ENCODE measurements around the gene MCU. TPM values are rescaled to one million over a fixed set of nuclear protein-coding genes. Genes with fewer than 3 reads are reported as not detected.
"Not testable (repeated sequence)": the region's sequence is repeated elsewhere in the genome, so short reads cannot be mapped to it uniquely, and the experiment has no call there.

Gene MCU
- total and polyA plus RNA-seq, 2 donors, result 14.7 TPM

DNA sequence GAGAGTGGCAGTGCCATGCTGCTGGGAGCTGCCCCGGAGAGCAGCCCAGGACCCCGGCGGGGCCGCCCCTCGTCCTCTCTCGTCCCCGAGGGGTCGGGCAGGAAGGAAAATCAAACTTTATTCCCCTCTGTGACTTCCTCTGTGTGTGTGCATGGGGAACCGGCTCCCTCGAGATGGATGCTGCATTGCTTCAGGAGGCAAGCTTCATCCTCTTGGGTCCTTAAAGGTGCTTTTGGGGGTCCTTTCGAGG, 726 bp downstream of the MCU start:
- Histone ChIP-seq H3K27ac (ENCODE audit: low read depth in 1 of 2, low read length in 1 of 2) (peak overlapping the region in 1 of 2 donors; percentile 55), H3K4me3 (ENCODE audit: low read length in 2 of 2) (peak overlapping the region; percentile 75 to 92), H3K9me3 (ENCODE audit: control insufficient read depth in 2 of 2, insufficient read depth in 1 of 2, low read length in 1 of 2) (no peaks in the 10 kb centered on the region), H3K36me3 (ENCODE audit: control insufficient read depth in 2 of 2, insufficient read depth in 2 of 2, low read length in 1 of 2) (no peaks in the 10 kb centered on the region), H3K4me1 (ENCODE audit: control insufficient read depth in 2 of 2, insufficient read depth in 2 of 2, low read length in 2 of 2) (peaks cover 8 to 9% of the 10 kb centered on the region in 2 donors), H3K27me3 (ENCODE audit: control insufficient read depth in 2 of 2, insufficient read depth in 1 of 2, low read length in 1 of 2) (peaks cover 0 to 3% of the 10 kb centered on the region in 2 donors)
- under 1% methylated on average over 11 of the region's 11 CpGs for WGBS
- peak in 2 of 9 donors; percentile 45 to 68 for DNase-seq (ENCODE audit: low read depth in 6 of 9, low spot score in 9 of 9)

GRCh38 chr10:72692994-72693781, 1.2 kb downstream of the MCU start:
- Histone ChIP-seq H3K27ac (ENCODE audit: low read depth in 1 of 2, low read length in 1 of 2) (no peak overlapping the region), H3K36me3 (ENCODE audit: control insufficient read depth in 2 of 2, insufficient read depth in 2 of 2, low read length in 1 of 2) (no peaks in the 10 kb centered on the region), H3K4me1 (ENCODE audit: control insufficient read depth in 2 of 2, insufficient read depth in 2 of 2, low read length in 2 of 2) (peaks cover 8 to 9% of the 10 kb centered on the region in 2 donors), H3K27me3 (ENCODE audit: control insufficient read depth in 2 of 2, insufficient read depth in 1 of 2, low read length in 1 of 2) (peaks cover 0 to 3% of the 10 kb centered on the region in 2 donors), H3K4me3 (ENCODE audit: low read length in 2 of 2) (peak overlapping the region; percentile 75 to 92), H3K9me3 (ENCODE audit: control insufficient read depth in 2 of 2, insufficient read depth in 1 of 2, low read length in 1 of 2) (no peaks in the 10 kb centered on the region)
- 32% methylated on average over 8 of the region's 8 CpGs for WGBS
- DNase-seq (ENCODE audit: low read depth in 6 of 9, low spot score in 9 of 9), result no peak

- WGBS, result 60% methylated on average over 6 of the region's 6 CpGs
- Histone ChIP-seq H3K9me3 (ENCODE audit: control insufficient read depth in 2 of 2, insufficient read depth in 1 of 2, low read length in 1 of 2) (no peaks in the 10 kb centered on the region), H3K36me3 (ENCODE audit: control insufficient read depth in 2 of 2, insufficient read depth in 2 of 2, low read length in 1 of 2) (no peaks in the 10 kb centered on the region), H3K27me3 (ENCODE audit: control insufficient read depth in 2 of 2, insufficient read depth in 1 of 2, low read length in 1 of 2) (peaks cover 0 to 3% of the 10 kb centered on the region in 2 donors), H3K4me1 (ENCODE audit: control insufficient read depth in 2 of 2, insufficient read depth in 2 of 2, low read length in 2 of 2) (peaks cover 8 to 9% of the 10 kb centered on the region in 2 donors), H3K27ac (ENCODE audit: low read depth in 1 of 2, low read length in 1 of 2) (no peak overlapping the region), H3K4me3 (ENCODE audit: low read length in 2 of 2) (no peak overlapping the region)
- peak in 1 of 9 donors; percentile 34 for DNase-seq (ENCODE audit: low read depth in 6 of 9, low spot score in 9 of 9)
Measured at GRCh38 chr10:72694476-72695369, 2.8 kb downstream of the MCU start.

DNA sequence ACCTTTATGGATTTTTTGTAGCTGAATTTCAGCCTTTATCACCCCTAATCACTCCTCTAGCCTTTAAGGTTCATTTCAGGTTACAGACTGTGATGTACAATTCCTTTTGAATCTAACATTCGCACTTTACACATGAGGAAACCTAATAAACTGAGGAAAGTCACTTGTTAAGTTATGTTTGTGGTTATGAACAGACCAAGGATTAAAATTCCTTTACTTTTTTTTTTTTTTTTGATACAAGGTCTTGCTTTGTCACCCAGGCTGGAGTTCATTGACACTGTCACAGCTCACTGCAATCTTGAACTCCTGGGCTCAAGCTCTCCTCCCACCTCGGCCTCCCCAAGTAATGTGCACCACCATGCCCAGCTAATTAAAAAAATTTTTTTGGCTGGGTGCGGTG, 3.6 kb downstream of the MCU start:
- no peaks in the 10 kb centered on the region for H3K9me3 ChIP-seq (ENCODE audit: control insufficient read depth in 2 of 2, insufficient read depth in 1 of 2, low read length in 1 of 2)
- H3K27ac ChIP-seq (ENCODE audit: low read depth in 1 of 2, low read length in 1 of 2), result no peak overlapping the region
- peaks cover 0 to 3% of the 10 kb centered on the region in 2 donors for H3K27me3 ChIP-seq (ENCODE audit: control insufficient read depth in 2 of 2, insufficient read depth in 1 of 2, low read length in 1 of 2)
- no peaks in the 10 kb centered on the region for H3K36me3 ChIP-seq (ENCODE audit: control insufficient read depth in 2 of 2, insufficient read depth in 2 of 2, low read length in 1 of 2)
- H3K4me1 ChIP-seq (ENCODE audit: control insufficient read depth in 2 of 2, insufficient read depth in 2 of 2, low read length in 2 of 2), result peaks cover 8 to 9% of the 10 kb centered on the region in 2 donors
- WGBS, result 98% methylated on average over 3 of the region's 3 CpGs
- no peak overlapping the region for H3K4me3 ChIP-seq (ENCODE audit: low read length in 2 of 2)
- no peak for DNase-seq (ENCODE audit: low read depth in 6 of 9, low spot score in 9 of 9)

- H3K27me3 ChIP-seq (ENCODE audit: control insufficient read depth in 2 of 2, insufficient read depth in 1 of 2, low read length in 1 of 2), result no peaks in the 10 kb centered on the region
- H3K9me3 ChIP-seq (ENCODE audit: control insufficient read depth in 2 of 2, insufficient read depth in 1 of 2, low read length in 1 of 2), result no peaks in the 10 kb centered on the region
- H3K36me3 ChIP-seq (ENCODE audit: control insufficient read depth in 2 of 2, insufficient read depth in 2 of 2, low read length in 1 of 2), result no peaks in the 10 kb centered on the region
- no peak overlapping the region for H3K27ac ChIP-seq (ENCODE audit: low read depth in 1 of 2, low read length in 1 of 2)
- H3K4me1 ChIP-seq (ENCODE audit: control insufficient read depth in 2 of 2, insufficient read depth in 2 of 2, low read length in 2 of 2), result peaks cover 10 to 11% of the 10 kb centered on the region in 2 donors
- DNase-seq (ENCODE audit: low read depth in 6 of 9, low spot score in 9 of 9), result no peak
- no peak overlapping the region for H3K4me3 ChIP-seq (ENCODE audit: low read length in 2 of 2)
Measured at GRCh38 chr10:72697716-72698115, 5.8 kb downstream of the MCU start.

DNA sequence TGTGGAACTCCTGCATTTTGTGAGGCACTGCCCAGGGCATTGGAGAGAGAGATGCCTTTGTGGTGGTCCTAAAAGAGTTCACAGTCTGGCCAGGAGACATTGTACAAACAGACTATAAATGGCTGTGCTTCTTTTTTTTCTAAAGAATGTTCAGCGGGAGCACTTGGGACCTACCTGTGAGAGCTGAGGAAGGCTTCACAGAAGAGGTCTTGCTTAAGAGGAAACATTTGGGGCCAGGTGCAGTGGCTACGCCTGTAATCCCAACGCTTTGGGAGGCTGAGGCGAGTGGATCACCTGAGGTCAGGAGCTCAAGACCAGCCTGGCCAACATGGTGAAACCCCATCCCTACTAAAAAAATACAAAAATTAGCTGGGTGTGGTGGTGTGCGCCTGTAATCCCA, 10.5 kb downstream of the MCU start:
- not testable (repeated sequence) for H3K9me3 ChIP-seq (ENCODE audit: control insufficient read depth in 2 of 2, insufficient read depth in 1 of 2, low read length in 1 of 2); H3K36me3 ChIP-seq (ENCODE audit: control insufficient read depth in 2 of 2, insufficient read depth in 2 of 2, low read length in 1 of 2); H3K27ac ChIP-seq (ENCODE audit: low read depth in 1 of 2, low read length in 1 of 2); H3K4me3 ChIP-seq (ENCODE audit: low read length in 2 of 2); DNase-seq (ENCODE audit: low read depth in 6 of 9, low spot score in 9 of 9); H3K27me3 ChIP-seq (ENCODE audit: control insufficient read depth in 2 of 2, insufficient read depth in 1 of 2, low read length in 1 of 2)
- WGBS, result 97% methylated on average over 5 of the region's 5 CpGs
- H3K4me1 ChIP-seq (ENCODE audit: control insufficient read depth in 2 of 2, insufficient read depth in 2 of 2, low read length in 2 of 2), result peaks cover 3 to 13% of the 10 kb centered on the region in 2 donors

DNA sequence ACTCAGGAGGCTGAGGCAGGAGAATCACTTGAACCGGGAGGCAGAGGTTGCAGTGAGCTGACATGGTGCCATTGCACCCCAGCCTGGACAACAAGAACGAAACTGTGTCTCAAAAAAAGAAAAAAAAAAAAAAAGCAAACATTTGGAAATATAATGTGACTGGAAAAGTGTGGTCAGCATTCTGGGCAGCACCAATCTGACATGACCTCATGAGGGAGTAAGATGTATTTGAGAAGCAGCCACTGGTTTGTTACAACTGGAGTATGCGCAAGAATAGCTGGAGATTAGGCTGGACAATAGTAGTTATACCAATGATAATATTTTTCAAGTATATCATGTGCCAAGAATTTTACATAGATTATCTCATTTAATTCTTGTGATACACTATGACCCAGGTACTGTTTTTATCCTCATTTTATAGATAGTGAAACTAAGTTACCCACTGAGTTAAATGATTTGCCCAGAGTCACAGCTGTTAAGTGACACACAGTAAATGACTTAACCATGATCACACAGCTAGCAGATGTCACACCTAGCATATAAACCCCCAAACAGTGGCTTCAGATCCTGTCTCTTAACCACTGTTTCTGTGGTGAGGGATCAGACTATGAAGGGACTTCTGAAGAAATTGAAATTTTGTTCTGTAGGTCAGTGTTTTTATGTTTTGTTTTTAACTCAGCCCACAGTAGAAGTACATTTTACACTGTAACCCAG, 11.1 kb downstream of the MCU start:
- H3K9me3 ChIP-seq (ENCODE audit: control insufficient read depth in 2 of 2, insufficient read depth in 1 of 2, low read length in 1 of 2), result no peaks in the 10 kb centered on the region
- DNase-seq (ENCODE audit: low read depth in 6 of 9, low spot score in 9 of 9), result peak in 5 of 9 donors; percentile 48 to 77 (median 53)
- H3K27me3 ChIP-seq (ENCODE audit: control insufficient read depth in 2 of 2, insufficient read depth in 1 of 2, low read length in 1 of 2), result no peaks in the 10 kb centered on the region
- H3K36me3 ChIP-seq (ENCODE audit: control insufficient read depth in 2 of 2, insufficient read depth in 2 of 2, low read length in 1 of 2), result no peaks in the 10 kb centered on the region
- H3K4me1 ChIP-seq (ENCODE audit: control insufficient read depth in 2 of 2, insufficient read depth in 2 of 2, low read length in 2 of 2), result peaks cover 3 to 13% of the 10 kb centered on the region in 2 donors
- WGBS, result 97% methylated on average over 3 of the region's 3 CpGs
- peak overlapping the region in 1 of 2 donors; percentile 40 for H3K27ac ChIP-seq (ENCODE audit: low read depth in 1 of 2, low read length in 1 of 2)
- no peak overlapping the region for H3K4me3 ChIP-seq (ENCODE audit: low read length in 2 of 2)

DNA sequence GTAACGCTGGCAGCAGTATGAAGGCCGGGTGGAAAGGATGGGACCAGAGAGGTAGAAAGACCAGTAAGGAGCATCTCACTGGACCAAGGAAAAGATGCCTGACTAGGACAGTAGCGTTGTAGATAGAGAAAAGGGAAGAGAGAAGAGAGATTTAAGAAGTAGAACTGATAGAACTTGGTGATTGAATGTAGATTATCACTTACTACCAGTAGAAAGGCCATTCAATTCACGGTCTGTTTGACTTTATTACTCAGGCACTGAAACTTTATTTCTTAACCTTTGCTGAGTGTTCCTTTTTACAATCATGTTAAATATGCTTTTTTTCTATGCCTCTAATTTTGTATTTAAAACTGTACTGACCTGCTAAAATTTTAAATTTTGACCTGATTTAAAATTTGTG, 12.2 kb downstream of the MCU start:
- WGBS, result 99% methylated on average over 4 of the region's 4 CpGs

DNA sequence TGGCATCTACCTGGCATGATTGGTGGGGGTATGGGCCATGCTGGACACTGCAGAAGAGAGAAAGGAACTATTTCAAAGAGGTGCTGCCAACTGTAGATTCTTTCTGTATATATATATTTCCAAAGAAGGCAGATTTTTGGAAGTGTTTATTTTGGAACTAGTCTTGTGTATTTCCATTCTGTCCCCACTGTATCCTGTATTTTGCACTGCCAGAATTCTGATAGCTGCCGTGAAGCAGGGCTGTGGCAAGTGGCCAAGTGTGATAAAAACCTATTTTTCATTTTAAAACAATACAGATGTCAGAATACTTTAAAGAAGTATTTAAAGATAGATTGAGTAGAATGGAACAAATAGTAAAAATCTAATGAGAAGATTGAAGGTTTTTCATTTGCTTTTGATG, 17.1 kb downstream of the MCU start:
- Histone ChIP-seq H3K27ac (ENCODE audit: low read depth in 1 of 2, low read length in 1 of 2) (no peak overlapping the region), H3K4me3 (ENCODE audit: low read length in 2 of 2) (no peak overlapping the region), H3K9me3 (ENCODE audit: control insufficient read depth in 2 of 2, insufficient read depth in 1 of 2, low read length in 1 of 2) (no peaks in the 10 kb centered on the region), H3K36me3 (ENCODE audit: control insufficient read depth in 2 of 2, insufficient read depth in 2 of 2, low read length in 1 of 2) (no peaks in the 10 kb centered on the region), H3K27me3 (ENCODE audit: control insufficient read depth in 2 of 2, insufficient read depth in 1 of 2, low read length in 1 of 2) (no peaks in the 10 kb centered on the region), H3K4me1 (ENCODE audit: control insufficient read depth in 2 of 2, insufficient read depth in 2 of 2, low read length in 2 of 2) (no peaks in the 10 kb centered on the region)
- 100% methylated on average over 1 of the region's 1 CpG for WGBS
- DNase-seq (ENCODE audit: low read depth in 6 of 9, low spot score in 9 of 9), result no peak

More for the DNA sequence above, 12.2 kb downstream of the MCU start:
- no peak for DNase-seq (ENCODE audit: low read depth in 6 of 9, low spot score in 9 of 9)
- H3K27ac ChIP-seq (ENCODE audit: low read depth in 1 of 2, low read length in 1 of 2), result no peak overlapping the region
- peaks cover 3 to 13% of the 10 kb centered on the region in 2 donors for H3K4me1 ChIP-seq (ENCODE audit: control insufficient read depth in 2 of 2, insufficient read depth in 2 of 2, low read length in 2 of 2)
- H3K9me3 ChIP-seq (ENCODE audit: control insufficient read depth in 2 of 2, insufficient read depth in 1 of 2, low read length in 1 of 2), result no peaks in the 10 kb centered on the region
- H3K27me3 ChIP-seq (ENCODE audit: control insufficient read depth in 2 of 2, insufficient read depth in 1 of 2, low read length in 1 of 2), result no peaks in the 10 kb centered on the region
- H3K36me3 ChIP-seq (ENCODE audit: control insufficient read depth in 2 of 2, insufficient read depth in 2 of 2, low read length in 1 of 2), result no peaks in the 10 kb centered on the region
- H3K4me3 ChIP-seq (ENCODE audit: low read length in 2 of 2), result no peak overlapping the region

All from thymus (tissue), 11 donors.